IMR-90 (cell line): Measurements from ENCODE around the gene SYT17. TPM values are rescaled to one million over a fixed set of nuclear protein-coding genes. Genes with fewer than 3 reads are reported as not detected.
A peak's percentile ranks its signal among the peaks of the same experiment; 100 is the strongest.

ENCODE experiments used
- ATAC-seq: fragments of 200-7000 bp; cut with Tn5 transposase; 2 replicates; pipeline ENCODE4 v1.9.1; 2020; ENCODE audit warnings: low read depth, mild to moderate bottlenecking, moderate library complexity
- BruUV-seq: library from RNA; stranded (reverse); fragments of 400-500 nt; replicated peaks from 2 replicates; lab custom pipeline; 2021; lab: Mats Ljungman, UMichigan
- CTCF ChIA-PET: fragments of 300-600 bp; formaldehyde crosslinking; extraction: SDS; loops from one replicate; lab custom pipeline; 2021; ENCODE audit warnings: antibody characterized with exemption; lab: Yijun Ruan, JAX
- POLR2A ChIA-PET: fragments of 300-600 bp; sonication (Branson Sonifier 250); formaldehyde crosslinking; loops from one replicate; lab custom pipeline; 2022; ENCODE audit warnings: antibody characterized with exemption; ENCODE audit not compliant: unreplicated experiment; lab: Charles Lee
- DNase-seq: peaks from one replicate; pipeline ENCODE4 v3.0.0; 2013
- H2AFZ ChIP-seq: replicated peaks from 2 replicates; pipeline ENCODE3; 2013; ENCODE audit warnings: low read length, mild to moderate bottlenecking; ENCODE audit not compliant: poor library complexity
- H2AK5ac ChIP-seq: 2 replicates; pipeline ENCODE4 v1.6.1; 2013; ENCODE audit warnings: low read depth, low read length, inconsistent platforms
- H2AK9ac ChIP-seq: replicated peaks from 2 replicates; pipeline ENCODE3; 2013; ENCODE audit warnings: mild to moderate bottlenecking, low read depth, low read length, moderate library complexity; ENCODE audit not compliant: poor library complexity
- H2BK120ac ChIP-seq: 2 replicates; pipeline ENCODE4 v1.6.1; 2013; ENCODE audit warnings: low read depth, low read length, inconsistent platforms
- H2BK15ac ChIP-seq: 3 replicates; pipeline ENCODE4 v1.6.1; 2013; ENCODE audit warnings: low read depth, low read length, inconsistent platforms
- H2BK20ac ChIP-seq: 2 replicates; pipeline ENCODE4 v1.6.1; 2013; ENCODE audit warnings: low read depth, mild to moderate bottlenecking, inconsistent platforms, low read length, moderate library complexity
- H2BK5ac ChIP-seq: 2 replicates; pipeline ENCODE4 v1.6.1; 2013; ENCODE audit warnings: mild to moderate bottlenecking, low read depth, low read length, inconsistent platforms; ENCODE audit not compliant: poor library complexity, severe bottlenecking
- H3K14ac ChIP-seq: replicated peaks from 2 replicates; pipeline ENCODE4 v1.6.1; 2013; ENCODE audit warnings: low read depth, low read length, inconsistent platforms
- H3K18ac ChIP-seq: 2 replicates; pipeline ENCODE4 v1.6.1; 2013; ENCODE audit warnings: low read depth, low read length, control low read depth
- H3K23ac ChIP-seq: 2 replicates; pipeline ENCODE4 v1.6.1; 2013; ENCODE audit warnings: low read depth, low read length, inconsistent platforms
- H3K27ac ChIP-seq: 2 replicates; pipeline ENCODE4 v1.5.1; 2013; ENCODE audit warnings: mild to moderate bottlenecking, control low read depth, low read length; ENCODE audit not compliant: insufficient read depth
- H3K27me3 ChIP-seq: 2 replicates; pipeline ENCODE4 v1.6.1; 2013; ENCODE audit warnings: low read length; ENCODE audit not compliant: control insufficient read depth, insufficient read depth
- H3K36me3 ChIP-seq: 2 replicates; pipeline ENCODE4 v1.6.1; 2013; ENCODE audit warnings: low read length, mixed read lengths; ENCODE audit not compliant: control insufficient read depth, insufficient read depth
- H3K4ac ChIP-seq: 2 replicates; pipeline ENCODE4 v1.6.1; 2013; ENCODE audit warnings: low read depth, low read length, inconsistent platforms
- H3K4me1 ChIP-seq: 2 replicates; pipeline ENCODE4 v1.6.1; 2013; ENCODE audit warnings: low read length, mixed read lengths; ENCODE audit not compliant: control insufficient read depth, insufficient read depth
- H3K4me2 ChIP-seq: 2 replicates; pipeline ENCODE4 v1.6.1; 2013; ENCODE audit warnings: low read depth, mild to moderate bottlenecking, control low read depth, low read length, moderate library complexity
- H3K4me3 ChIP-seq: 2 replicates; pipeline ENCODE4 v1.5.1; 2013; ENCODE audit warnings: low read depth, mild to moderate bottlenecking, control low read depth, low read length, moderate library complexity; ENCODE audit not compliant: insufficient read depth
- H3K56ac ChIP-seq: 2 replicates; pipeline ENCODE4 v1.6.1; 2013; ENCODE audit warnings: low read length, inconsistent platforms; ENCODE audit not compliant: insufficient read depth; ENCODE audit errors: extremely low read depth
- H3K79me1 ChIP-seq, 2 experiments: 2 replicates each; pipeline ENCODE4 v1.6.1; 2013; ENCODE audit warnings: low read length in 2 of 2, inconsistent platforms in 1 of 2, low read depth in 1 of 2
- H3K9ac ChIP-seq: 2 replicates; pipeline ENCODE4 v1.6.1; 2013; ENCODE audit warnings: low read depth, low read length, control low read depth
- H3K9me1 ChIP-seq: 2 replicates; pipeline ENCODE4 v1.6.1; 2013; ENCODE audit warnings: low read length, inconsistent platforms; ENCODE audit not compliant: insufficient read depth
- H3K9me3 ChIP-seq: 2 replicates; pipeline ENCODE4 v1.6.1; 2013; ENCODE audit warnings: low read length; ENCODE audit not compliant: control insufficient read depth, insufficient read depth
- H4K20me1 ChIP-seq: 2 replicates; pipeline ENCODE4 v1.6.1; 2013; ENCODE audit warnings: low read length, inconsistent platforms; ENCODE audit not compliant: insufficient read depth
- H4K5ac ChIP-seq: 2 replicates; pipeline ENCODE4 v1.6.1; 2013; ENCODE audit warnings: mild to moderate bottlenecking, low read depth, low read length, control low read depth
- H4K8ac ChIP-seq, 2 experiments: 2 replicates each; pipeline ENCODE4 v1.6.1; 2013; ENCODE audit warnings: low read depth in 2 of 2, low read length in 2 of 2, control low read depth in 1 of 2, inconsistent platforms in 1 of 2
- H4K91ac ChIP-seq: 2 replicates; pipeline ENCODE4 v1.6.1; 2013; ENCODE audit warnings: low read depth, low read length, inconsistent platforms; ENCODE audit not compliant: insufficient read depth
- BHLHE40 ChIP-seq: fragments of 150-350 bp; IDR thresholded peaks from 2 replicates; pipeline ENCODE4 v1.6.1; 2016; ENCODE audit warnings: mild to moderate bottlenecking, low read depth, low read length
- CEBPB ChIP-seq: IDR thresholded peaks from 2 replicates; pipeline ENCODE4 v1.6.1; 2012; ENCODE audit warnings: low read depth, low read length, improper control_type of control experiment
- CHD1 ChIP-seq: IDR thresholded peaks from 2 replicates; pipeline ENCODE4 v1.6.1; 2012; ENCODE audit warnings: low read depth, low read length, improper control_type of control experiment
- CTCF ChIP-seq: conservative IDR thresholded peaks from 2 replicates; pipeline ENCODE4 v1.5.1; 2012; ENCODE audit warnings: mild to moderate bottlenecking, low read depth, low read length, improper control_type of control experiment
- FOS ChIP-seq: fragments of 150-350 bp; IDR thresholded peaks from 2 replicates; pipeline ENCODE4 v1.6.1; 2016; ENCODE audit warnings: low read depth, low read length
- MAFK ChIP-seq: IDR thresholded peaks from 2 replicates; pipeline ENCODE4 v1.6.1; 2012; ENCODE audit warnings: low read depth, low read length, improper control_type of control experiment
- MAZ ChIP-seq: IDR thresholded peaks from 2 replicates; pipeline ENCODE4 v1.6.1; 2012; ENCODE audit warnings: low read depth, mild to moderate bottlenecking, low read length, improper control_type of control experiment, moderate library complexity, borderline replicate concordance
- MXI1 ChIP-seq: IDR thresholded peaks from 2 replicates; pipeline ENCODE4 v1.6.1; 2012; ENCODE audit warnings: low read depth, mild to moderate bottlenecking, low read length, moderate library complexity, borderline replicate concordance
- NFE2L2 ChIP-seq: fragments of 150-350 bp; IDR thresholded peaks from 2 replicates; pipeline ENCODE4 v1.6.1; 2016; ENCODE audit warnings: low read depth, mild to moderate bottlenecking, low read length
- POLR2A ChIP-seq: IDR thresholded peaks from 2 replicates; pipeline ENCODE4 v1.6.1; 2012; ENCODE audit warnings: mild to moderate bottlenecking, low read depth, low read length
- RAD21 ChIP-seq: IDR thresholded peaks from 2 replicates; pipeline ENCODE4 v1.6.1; 2012; ENCODE audit warnings: low read length, improper control_type of control experiment
- RCOR1 ChIP-seq: IDR thresholded peaks from 2 replicates; pipeline ENCODE4 v1.6.1; 2012; ENCODE audit warnings: mild to moderate bottlenecking, low read length, improper control_type of control experiment; ENCODE audit not compliant: insufficient replicate concordance
- RFX5 ChIP-seq: IDR thresholded peaks from 2 replicates; pipeline ENCODE4 v1.8.0; 2012; ENCODE audit warnings: low read depth, mild to moderate bottlenecking, low read length, moderate library complexity
- SMC3 ChIP-seq: fragments of 150-350 bp; IDR thresholded peaks from 2 replicates; pipeline ENCODE4 v1.6.1; 2016; ENCODE audit warnings: low read depth, mild to moderate bottlenecking, antibody characterized with exemption, low read length, moderate library complexity
- WGBS, 2 experiments: methylation state at CpG; one replicate each; pipeline versions ENCODE4 v1.1.5 to v1.1.7; 2013; ENCODE audit warnings: missing lambda C conversion rate in 2 of 2; ENCODE audit not compliant: insufficient read length in 1 of 2; ENCODE audit errors: extremely low coverage in 2 of 2; 5-methylcytosine and 5-hydroxymethylcytosine counted together
- dilution Hi-C: fragments of 300-500 bp; cut with HindIII; formaldehyde crosslinking; loops from one replicate; pipeline ENCODE4 v1.14.3; 2018; ENCODE audit warnings: low sequenced_read_pairs; ENCODE audit not compliant: unreplicated experiment
- in situ Hi-C: fragments of 300-500 bp; cut with MboI; formaldehyde crosslinking; loops from 3 replicates; pipeline ENCODE4 v1.14.3; 2019; ENCODE audit warnings: low sequenced_read_pairs, inconsistent platforms, mixed read lengths
- intact Hi-C: fragments of 100-400 bp; cut with micrococcal nuclease; formaldehyde crosslinking; loops from 2 replicates; pipeline ENCODE4 v1.10.0; 2022
- polyA plus RNA-seq, 3 experiments: library from polyadenylated mRNA; depleted of rRNA; stranded (reverse); fragments of >200 nt; gene quantifications; 2 replicates each; pipeline ENCODE4 v1.2.3, GENCODE V29; 2012; ENCODE audit warnings: low replicate concordance in 1 of 3
- total RNA-seq: library from RNA; depleted of rRNA; stranded (reverse); fragments of >200 nt; gene quantifications from 2 replicates; pipeline ENCODE4 v1.2.3, GENCODE V29; 2012
- TF ChIP-seq, protein P1 (sequence below): fragments of 150-350 bp; IDR thresholded peaks from 2 replicates; pipeline ENCODE4 v1.6.1; 2016; ENCODE audit warnings: low read depth, mild to moderate bottlenecking, low read length, moderate library complexity, borderline replicate concordance
- TF ChIP-seq, protein P2 (sequence below): fragments of 150-350 bp; IDR thresholded peaks from 2 replicates; pipeline ENCODE4 v1.6.1; 2017; ENCODE audit warnings: mild to moderate bottlenecking, antibody characterized with exemption, low read length, low read depth

SYT17 gene
- total and polyA plus RNA-seq, 2 of the 4 experiments (the other 2 are of a cell fraction) = not detected

DNA sequence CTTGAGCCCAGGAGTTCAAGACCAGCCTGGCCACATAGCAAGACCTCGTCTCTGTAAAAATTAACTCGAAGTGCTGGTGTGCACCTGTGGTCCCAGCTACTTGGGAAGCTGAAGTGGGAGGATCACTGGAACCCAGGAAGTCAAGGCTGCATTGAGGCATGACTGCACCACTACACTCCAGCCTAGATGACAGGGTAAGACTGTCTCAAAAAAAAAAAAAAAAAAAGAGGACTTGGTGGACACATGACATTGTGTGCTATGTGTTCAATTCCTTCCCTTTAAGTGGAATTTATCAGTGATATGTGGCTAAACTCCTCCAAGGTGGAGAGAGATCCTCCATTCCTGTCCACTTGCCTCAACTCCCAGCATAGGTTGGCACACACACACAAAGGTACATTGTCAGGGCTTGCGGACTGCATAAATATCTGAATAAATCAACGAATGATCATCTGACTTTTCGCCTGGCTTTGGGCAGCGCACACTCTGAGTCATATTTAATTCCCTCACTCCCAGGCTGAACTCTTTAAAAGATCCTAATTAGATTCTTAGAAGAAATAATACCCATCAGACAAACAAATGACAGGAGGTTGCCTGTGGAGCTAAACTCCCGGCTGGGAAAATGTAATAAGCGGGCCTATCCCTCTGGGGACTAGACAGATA, 25.0 kb upstream of the SYT17 start:
- ATAC-seq (no peak), DNase-seq (no peak)
- Histone ChIP-seq H2BK20ac (no peak overlapping the region), H3K9ac (no peak overlapping the region), H3K18ac (no peak overlapping the region), H4K5ac (no peak overlapping the region), H3K27me3 (peaks cover 8% of the 10 kb centered on the region), H2BK120ac (no peak overlapping the region), H2BK15ac (no peak overlapping the region), H3K4me2 (no peak overlapping the region), H2BK5ac (no peak overlapping the region), H2AK9ac (peak overlapping the region; percentile 30), H3K23ac (no peak overlapping the region), H3K36me3 (no peaks in the 10 kb centered on the region), H3K9me1 (peaks cover 3% of the 10 kb centered on the region; the same call in 1 of the 2 replicates), H3K4me3 (no peak overlapping the region), H3K56ac (no peak overlapping the region), H3K27ac (no peak overlapping the region), H2AK5ac (no peak overlapping the region), H3K4ac (no peak overlapping the region), H4K8ac (no peak overlapping the region), H3K4me1 (peaks cover 8% of the 10 kb centered on the region), H4K91ac (no peak overlapping the region), H3K79me1 (peaks cover 0 to 3% of the 10 kb centered on the region in 2 experiments; a peak in 2 of 4 replicates), H4K20me1 (no peaks in the 10 kb centered on the region), H3K14ac (no peak overlapping the region), H3K9me3 (peaks cover 4% of the 10 kb centered on the region), H2AFZ (no peak overlapping the region)
- no peak for TF ChIP-seq MAZ
- TF ChIP-seq NFE2L2 = no peak
- TF ChIP-seq BHLHE40 = no peak
- TF ChIP-seq POLR2A = no peak
- no peak for TF ChIP-seq CTCF
- TF ChIP-seq RFX5 = no peak
- no peak for TF ChIP-seq MAFK
- TF ChIP-seq, protein P1, sequence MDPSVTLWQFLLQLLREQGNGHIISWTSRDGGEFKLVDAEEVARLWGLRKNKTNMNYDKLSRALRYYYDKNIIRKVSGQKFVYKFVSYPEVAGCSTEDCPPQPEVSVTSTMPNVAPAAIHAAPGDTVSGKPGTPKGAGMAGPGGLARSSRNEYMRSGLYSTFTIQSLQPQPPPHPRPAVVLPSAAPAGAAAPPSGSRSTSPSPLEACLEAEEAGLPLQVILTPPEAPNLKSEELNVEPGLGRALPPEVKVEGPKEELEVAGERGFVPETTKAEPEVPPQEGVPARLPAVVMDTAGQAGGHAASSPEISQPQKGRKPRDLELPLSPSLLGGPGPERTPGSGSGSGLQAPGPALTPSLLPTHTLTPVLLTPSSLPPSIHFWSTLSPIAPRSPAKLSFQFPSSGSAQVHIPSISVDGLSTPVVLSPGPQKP = no peak
- no peak for TF ChIP-seq CEBPB
- no peak for TF ChIP-seq MXI1
- TF ChIP-seq SMC3 = no peak
- no peak for TF ChIP-seq RAD21
- no peak for TF ChIP-seq FOS
- TF ChIP-seq, protein P2, sequence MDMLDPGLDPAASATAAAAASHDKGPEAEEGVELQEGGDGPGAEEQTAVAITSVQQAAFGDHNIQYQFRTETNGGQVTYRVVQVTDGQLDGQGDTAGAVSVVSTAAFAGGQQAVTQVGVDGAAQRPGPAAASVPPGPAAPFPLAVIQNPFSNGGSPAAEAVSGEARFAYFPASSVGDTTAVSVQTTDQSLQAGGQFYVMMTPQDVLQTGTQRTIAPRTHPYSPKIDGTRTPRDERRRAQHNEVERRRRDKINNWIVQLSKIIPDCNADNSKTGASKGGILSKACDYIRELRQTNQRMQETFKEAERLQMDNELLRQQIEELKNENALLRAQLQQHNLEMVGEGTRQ = no peak
- TF ChIP-seq RCOR1 = no peak
- no peak for TF ChIP-seq CHD1
- POLR2A ChIA-PET = no interaction called here
- BruUV-seq = no TSS peak
- 80% methylated on average over 1 of the region's 8 CpGs; no CpG with 5 or more reads in 1 of the 2 experiments for WGBS, 2 experiments
- intact Hi-C loops (no loop called here), dilution Hi-C loops (no loop called here), in situ Hi-C loops (no loop called here)
- CTCF ChIA-PET = no interaction called here
